GM12878 (cell line): ENCODE data around the gene SP3. TPM values are rescaled to one million over a fixed set of nuclear protein-coding genes. Genes with fewer than 3 reads are reported as not detected.
A peak's percentile ranks its signal among the peaks of the same experiment; 100 is the strongest.

Experiments
- ATAC-seq: fragments of 200-7000 bp; cut with Tn5 transposase; 3 replicates; pipeline ENCODE4 v1.9.1; 2020; ENCODE audit warnings: mild to moderate bottlenecking, moderate library complexity
- BruUV-seq: library from RNA; stranded (reverse); fragments of 400-500 nt; replicated peaks from 2 replicates; lab custom pipeline; 2021; lab: Mats Ljungman, UMichigan
- CTCF ChIA-PET: fragments of 300-600 bp; sonication (Branson Sonifier 250); formaldehyde crosslinking; extraction: SDS; loops from one replicate; lab custom pipeline; 2021; ENCODE audit warnings: inconsistent platforms; lab: Yijun Ruan, JAX
- POLR2A ChIA-PET: fragments of 350-600 bp; formaldehyde crosslinking; extraction: SDS; loops from one replicate; lab custom pipeline; 2021; ENCODE audit warnings: inconsistent platforms; lab: Charles Lee
- RAD21 ChIA-PET: fragments of 300-600 bp; sonication (Branson Sonifier 250); formaldehyde crosslinking; loops from one replicate; lab custom pipeline; 2023; ENCODE audit warnings: antibody characterized with exemption; ENCODE audit not compliant: unreplicated experiment; lab: Charles Lee
- SMC1A ChIA-PET: fragments of 300-600 bp; sonication (Branson Sonifier 250); formaldehyde crosslinking; loops from one replicate; lab custom pipeline; 2023; ENCODE audit not compliant: unreplicated experiment, uncharacterized antibody; lab: Charles Lee
- DNase-seq: peaks from one replicate; pipeline ENCODE4 v3.0.0-alpha.2; 2011; ENCODE audit warnings: low read depth, low spot score
- FAIRE-seq: peaks from 3 replicates; lab custom pipeline; 2011; peaks lifted over from hg19 to GRCh38; lab: Jason Lieb, UNC
- H2AFZ ChIP-seq: 2 replicates; pipeline ENCODE4 v1.6.0; 2011; ENCODE audit warnings: low read depth, low read length, control low read depth; ENCODE audit not compliant: control insufficient read depth
- H3K27ac ChIP-seq: 2 replicates; pipeline ENCODE4 v1.5.1; 2011; ENCODE audit warnings: control low read depth; ENCODE audit not compliant: control insufficient read depth, insufficient read depth
- H3K27me3 ChIP-seq, 2 experiments: replicated peaks in 1 of 2; 2 replicates each; pipeline versions ENCODE4 v1.6.0 to v1.6.1; 2011; ENCODE audit warnings: low read length in 1 of 2; ENCODE audit not compliant: control insufficient read depth in 2 of 2, insufficient read depth in 2 of 2
- H3K36me3 ChIP-seq, 2 experiments: 2 replicates each; pipeline ENCODE4 v1.5.1; 2011; ENCODE audit warnings: low read length in 1 of 2; ENCODE audit not compliant: control insufficient read depth in 2 of 2, insufficient read depth in 2 of 2
- H3K4me1 ChIP-seq: 2 replicates; pipeline ENCODE4 v1.6.1; 2011; ENCODE audit warnings: mild to moderate bottlenecking, low read length, moderate library complexity, mixed read lengths; ENCODE audit not compliant: control insufficient read depth, insufficient read depth
- H3K4me2 ChIP-seq: 2 replicates; pipeline ENCODE4 v1.6.0; 2011; ENCODE audit warnings: control low read depth; ENCODE audit not compliant: control insufficient read depth, insufficient read depth
- H3K4me3 ChIP-seq: fragments of 200-600 bp; sonication (generic); 2 replicates; pipeline ENCODE4 v1.5.1; 2016
- H3K79me2 ChIP-seq: 2 replicates; pipeline ENCODE4 v1.6.0; 2011; ENCODE audit warnings: low read length; ENCODE audit not compliant: control insufficient read depth, insufficient read depth
- H3K9ac ChIP-seq: 2 replicates; pipeline ENCODE4 v1.8.0; 2011; ENCODE audit warnings: low read length, control low read depth, mixed read lengths; ENCODE audit not compliant: control insufficient read depth, insufficient read depth
- H3K9me3 ChIP-seq: replicated peaks from 3 replicates; pipeline ENCODE4 v1.5.1; 2011; ENCODE audit warnings: mild to moderate bottlenecking, low read length; ENCODE audit not compliant: control insufficient read depth, insufficient read depth
- H4K20me1 ChIP-seq: 2 replicates; pipeline ENCODE4 v1.6.0; 2011; ENCODE audit not compliant: control insufficient read depth, insufficient read depth
- ATF3 ChIP-seq: IDR thresholded peaks from 2 replicates; pipeline ENCODE4 v1.6.1; 2011; ENCODE audit warnings: low read depth, mild to moderate bottlenecking, low read length, moderate library complexity, borderline replicate concordance; ENCODE audit errors: extremely low read depth
- BCL11A ChIP-seq: IDR thresholded peaks from 2 replicates; pipeline ENCODE4 v1.6.1; 2011; ENCODE audit warnings: low read depth, low read length
- E2F4 ChIP-seq: IDR thresholded peaks from 2 replicates; pipeline ENCODE4 v1.6.1; 2012; ENCODE audit warnings: low read depth, low read length, improper control_type of control experiment
- FOS ChIP-seq: IDR thresholded peaks from 3 replicates; pipeline ENCODE4 v1.6.1; 2011; ENCODE audit warnings: borderline replicate concordance; ENCODE audit not compliant: insufficient read length; ENCODE audit errors: extremely low read depth
- MEF2B ChIP-seq: fragments of 450-650 bp; IDR thresholded peaks from 2 replicates; pipeline ENCODE4 v1.6.1; 2018; ENCODE audit warnings: mild to moderate bottlenecking, moderate library complexity; ENCODE audit not compliant: partially characterized antibody, poor library complexity, severe bottlenecking
- PRDM15 ChIP-seq: fragments of 450-650 bp; formaldehyde crosslinking; IDR thresholded peaks from 2 replicates; pipeline ENCODE4 v1.4.0; 2020; ENCODE audit warnings: mild to moderate bottlenecking, moderate library complexity
- RAD21 ChIP-seq: IDR thresholded peaks from 2 replicates; pipeline ENCODE4 v1.6.1; 2011; ENCODE audit warnings: mild to moderate bottlenecking, low read depth, low read length, moderate library complexity; ENCODE audit not compliant: insufficient read depth
- USF1 ChIP-seq: IDR thresholded peaks from 2 replicates; pipeline ENCODE4 v1.6.1; 2011; ENCODE audit warnings: borderline replicate concordance, low read depth, mild to moderate bottlenecking, moderate library complexity, mixed read lengths, low read length; ENCODE audit not compliant: insufficient read depth; ENCODE audit errors: extremely low read length
- ZNF24 ChIP-seq: fragments of 450-650 bp; IDR thresholded peaks from 2 replicates; pipeline ENCODE4 v1.6.1; 2017; ENCODE audit warnings: antibody characterized with exemption, mild to moderate bottlenecking
- WGBS: methylation state at CpG from one replicate; pipeline ENCODE4 v1.1.6; 2016; ENCODE audit warnings: low lambda C conversion rate; ENCODE audit not compliant: insufficient replicate concordance, insufficient coverage; ENCODE audit errors: missing lambda C conversion rate; 5-methylcytosine and 5-hydroxymethylcytosine counted together
- in situ Hi-C: fragments of 300-500 bp; cut with MboI; formaldehyde crosslinking; loops from 9 replicates; pipeline ENCODE4 v1.14.3; 2018; ENCODE audit warnings: mixed read lengths
- intact Hi-C: fragments of 100-400 bp; cut with micrococcal nuclease; formaldehyde crosslinking; loops from one replicate; pipeline ENCODE4 v1.14.2; 2022; ENCODE audit not compliant: unreplicated experiment
- polyA plus RNA-seq, 11 experiments: library from polyadenylated mRNA; depleted of rRNA in 4 of 11; unstranded in 6 of 11; stranded (reverse) in 5 of 11; fragments of >200 nt; fragmentation: Nextera tagmentation in 4 of 11; fragmentation: Illumina TruSeq in 1 of 11; extraction: Ambion mirVana in 4 of 11; extraction: Trizol in 1 of 11; gene quantifications; 1 replicate in 1 of 11; 2 replicates in 10 of 11; pipeline versions ENCODE4 v1.2.1 to v1.2.3, GENCODE V29; 2011 to 2016; ENCODE audit warnings: inconsistent platforms in 2 of 11, missing spikeins in 2 of 11, low read depth in 1 of 11
- total RNA-seq, 4 experiments: library from RNA; depleted of rRNA in 3 of 4; stranded (reverse); fragments of >200 nt in 3 of 4; fragmentation: Illumina TruSeq in 1 of 4; extraction: Trizol in 1 of 4; gene quantifications; 2 replicates each; pipeline versions ENCODE4 v1.2.1 to v1.2.3, GENCODE V29; 2013 to 2021

Gene SP3
- total and polyA plus RNA-seq, 10 of the 15 experiments (the other 5 are each of a cell fraction or from before 2014, with no cell fraction given) = 9.9 to 87.6 (median 52.4) TPM

GRCh38 chr2:173947131-173947530, 18.0 kb downstream of the SP3 start:
- Histone ChIP-seq H3K4me1 (peaks cover 6% of the 10 kb centered on the region; the same call in 1 of the 2 replicates), H4K20me1 (no peaks in the 10 kb centered on the region; the same call in 1 of the 2 replicates), H2AFZ (no peak overlapping the region), H3K9me3 (no peaks in the 10 kb centered on the region), H3K27me3 (no peaks in the 10 kb centered on the region), H3K79me2 (peaks cover 99% of the 10 kb centered on the region), H3K4me2 (no peak overlapping the region), H3K36me3 (peaks cover 0 to 5% of the 10 kb centered on the region in 2 experiments; a peak in 2 of 4 replicates), H3K27ac (no peak overlapping the region), H3K9ac (no peak overlapping the region), H3K4me3 (no peak overlapping the region)
- no peak for TF ChIP-seq RAD21
- TF ChIP-seq USF1 = no peak
- no peak for TF ChIP-seq ZNF24
- no peak for TF ChIP-seq E2F4
- TF ChIP-seq ATF3 = no peak
- no peak for TF ChIP-seq PRDM15 (CRISPR knock-in tag)
- no peak for TF ChIP-seq MEF2B
- no peak for TF ChIP-seq BCL11A
- TF ChIP-seq FOS = no peak
- SMC1A ChIA-PET = interaction anchor here (1.1 kb wide), 1 partner anchor 49 kb away, joined by 3 read pairs; no protein-coding TSS in a partner anchor
- CTCF ChIA-PET = no interaction called here
- BruUV-seq = TSS peak; percentile 9
- DNase-seq (no peak), FAIRE-seq (no peak), ATAC-seq (no peak)
- RAD21 ChIA-PET = no interaction called here
- POLR2A ChIA-PET = interaction anchor here (1.0 to 1.1 kb wide), 2 partner anchors 10 to 15 kb away, joined by 3 read pairs; no protein-coding TSS in a partner anchor
- in situ Hi-C loops (no loop called here), intact Hi-C loops (no loop called here)
- 95% methylated on average over 3 of the region's 3 CpGs for WGBS
